H9 (cell line): ENCODE results near the gene ORM2. TPM values are rescaled to one million over a fixed set of nuclear protein-coding genes. Genes with fewer than 3 reads are reported as not detected.

Experiments used
- DNase-seq: peaks from one replicate; pipeline ENCODE4 v3.0.0-alpha.2; 2017
- H2AFZ ChIP-seq: one replicate; pipeline ENCODE4 v1.6.1; 2013; ENCODE audit warnings: mild to moderate bottlenecking, low read length, control low read depth, moderate library complexity
- H2AK5ac ChIP-seq: 2 replicates; pipeline ENCODE4 v1.6.1; 2013; ENCODE audit warnings: low read length, control low read depth, mixed read lengths; ENCODE audit not compliant: insufficient read length
- H2BK120ac ChIP-seq: one replicate; pipeline ENCODE4 v1.6.1; 2013; ENCODE audit warnings: low read depth, mild to moderate bottlenecking, low read length, control low read depth, inconsistent platforms; ENCODE audit not compliant: poor library complexity, severe bottlenecking
- H2BK12ac ChIP-seq: 2 replicates; pipeline ENCODE4 v1.6.1; 2013; ENCODE audit warnings: low read length, control low read depth, mixed read lengths, low read depth; ENCODE audit not compliant: insufficient read length
- H2BK15ac ChIP-seq: 2 replicates; pipeline ENCODE4 v1.6.1; 2013; ENCODE audit warnings: low read depth, low read length, control low read depth
- H2BK20ac ChIP-seq: one replicate; pipeline ENCODE4 v1.6.1; 2013; ENCODE audit warnings: low read depth, mild to moderate bottlenecking, low read length, control low read depth, inconsistent platforms; ENCODE audit not compliant: poor library complexity, severe bottlenecking
- H2BK5ac ChIP-seq: 2 replicates; pipeline ENCODE4 v1.6.1; 2013; ENCODE audit warnings: low read length, control low read depth, mixed read lengths; ENCODE audit not compliant: insufficient read length
- H3K14ac ChIP-seq: 2 replicates; pipeline ENCODE4 v1.6.1; 2013; ENCODE audit warnings: low read length, control low read depth; ENCODE audit not compliant: insufficient read depth
- H3K18ac ChIP-seq: 2 replicates; pipeline ENCODE4 v1.6.1; 2013; ENCODE audit warnings: low read depth, mild to moderate bottlenecking, mixed read lengths, low read length, control low read depth; ENCODE audit not compliant: insufficient read length
- H3K23ac ChIP-seq: 2 replicates; pipeline ENCODE4 v1.6.1; 2013; ENCODE audit warnings: low read length, control low read depth, mixed read lengths, low read depth; ENCODE audit not compliant: insufficient read length
- H3K23me2 ChIP-seq: 2 replicates; pipeline ENCODE4 v1.6.1; 2013; ENCODE audit warnings: low read depth, mild to moderate bottlenecking, mixed read lengths, low read length, control low read depth; ENCODE audit not compliant: insufficient read length, poor library complexity, severe bottlenecking
- H3K27ac ChIP-seq: 2 replicates; pipeline ENCODE4 v1.5.1; 2013; ENCODE audit warnings: low read length, control low read depth, mixed read lengths, low read depth; ENCODE audit not compliant: insufficient read length
- H3K27me3 ChIP-seq: 2 replicates; pipeline ENCODE4 v1.6.1; 2013; ENCODE audit warnings: low read length, control low read depth, inconsistent platforms; ENCODE audit not compliant: insufficient read depth
- H3K4ac ChIP-seq: 2 replicates; pipeline ENCODE4 v1.6.1; 2013; ENCODE audit warnings: low read depth, mild to moderate bottlenecking, control low read depth, inconsistent platforms, low read length, moderate library complexity
- H3K4me1 ChIP-seq: 2 replicates; pipeline ENCODE4 v1.6.1; 2013; ENCODE audit warnings: low read length, control low read depth, inconsistent platforms; ENCODE audit not compliant: insufficient read depth
- H3K4me2 ChIP-seq: 2 replicates; pipeline ENCODE4 v1.6.1; 2013; ENCODE audit warnings: low read length, control low read depth, mixed read lengths; ENCODE audit not compliant: insufficient read length, insufficient read depth
- H3K56ac ChIP-seq: 2 replicates; pipeline ENCODE4 v1.6.1; 2013; ENCODE audit warnings: low read depth, mild to moderate bottlenecking, mixed read lengths, low read length, control low read depth; ENCODE audit not compliant: insufficient read length
- H3K79me1 ChIP-seq: 2 replicates; pipeline ENCODE4 v1.6.1; 2013; ENCODE audit warnings: low read depth, mild to moderate bottlenecking, moderate library complexity, low read length, control low read depth, inconsistent platforms; ENCODE audit not compliant: insufficient read depth, poor library complexity, severe bottlenecking
- H3K79me2 ChIP-seq: 2 replicates; pipeline ENCODE4 v1.6.1; 2013; ENCODE audit warnings: low read length, control low read depth, inconsistent platforms; ENCODE audit not compliant: insufficient read depth
- H3K9ac ChIP-seq: 2 replicates; pipeline ENCODE4 v1.6.1; 2013; ENCODE audit warnings: low read length, control low read depth, mixed read lengths; ENCODE audit not compliant: insufficient read length; ENCODE audit errors: extremely low read depth
- H3K9me3 ChIP-seq: one replicate; pipeline ENCODE4 v1.6.1; 2013; ENCODE audit warnings: low read depth, low read length, inconsistent platforms; ENCODE audit not compliant: control insufficient read depth
- H3T11ph ChIP-seq: one replicate; pipeline ENCODE4 v1.6.1; 2013; ENCODE audit warnings: mild to moderate bottlenecking, low read length, control low read depth, inconsistent platforms
- H4K20me1 ChIP-seq: one replicate; pipeline ENCODE4 v1.6.1; 2013; ENCODE audit not compliant: control insufficient read depth, insufficient read length, insufficient read depth
- H4K5ac ChIP-seq: 2 replicates; pipeline ENCODE4 v1.6.1; 2013; ENCODE audit warnings: low read depth, mild to moderate bottlenecking, mixed read lengths, low read length, control low read depth; ENCODE audit not compliant: insufficient read length
- H4K8ac ChIP-seq: replicated peaks from 2 replicates; pipeline ENCODE4 v1.6.1; 2013; ENCODE audit warnings: low read length, control low read depth, mixed read lengths, low read depth; ENCODE audit not compliant: insufficient read length
- H4K91ac ChIP-seq: 2 replicates; pipeline ENCODE4 v1.6.1; 2013; ENCODE audit warnings: low read depth, mild to moderate bottlenecking, moderate library complexity, mixed read lengths, low read length, control low read depth; ENCODE audit not compliant: insufficient read length
- H3K27ac Mint-ChIP-seq, 3 experiments: 2 replicates in 2 of 3; 3 replicates in 1 of 3; pipeline ENCODE4 v1.8.0; 2020 to 2021; ENCODE audit warnings: mixed read lengths in 3 of 3, mild to moderate bottlenecking in 1 of 3, moderate library complexity in 1 of 3
- H3K27me3 Mint-ChIP-seq: 2 replicates; pipeline ENCODE4 v1.8.0; 2021; ENCODE audit warnings: low read depth, mild to moderate bottlenecking, moderate library complexity, mixed read lengths
- H3K36me3 Mint-ChIP-seq, 3 experiments: 2 replicates in 2 of 3; 3 replicates in 1 of 3; pipeline ENCODE4 v1.8.0; 2020 to 2021; ENCODE audit warnings: low read depth in 3 of 3, mixed read lengths in 3 of 3; ENCODE audit not compliant: insufficient read depth in 1 of 3
- H3K4me1 Mint-ChIP-seq, 2 experiments: 2 replicates each; pipeline ENCODE4 v1.8.0; 2020; ENCODE audit warnings: mixed read lengths in 2 of 2
- H3K4me3 Mint-ChIP-seq, 2 experiments: 2 replicates in 1 of 2; 3 replicates in 1 of 2; pipeline ENCODE4 v1.8.0; 2020 to 2021; ENCODE audit warnings: mild to moderate bottlenecking in 2 of 2, mixed read lengths in 2 of 2, moderate library complexity in 1 of 2
- H3K9me3 Mint-ChIP-seq, 2 experiments: 2 replicates in 1 of 2; 3 replicates in 1 of 2; pipeline ENCODE4 v1.8.0; 2020; ENCODE audit warnings: mild to moderate bottlenecking in 2 of 2, mixed read lengths in 2 of 2, moderate library complexity in 1 of 2
- WGBS: extraction: QIAGEN DNeasy Blood & Tissue Kit; methylation state at CpG from one replicate; pipeline ENCODE4 v1.1.7; 2013; ENCODE audit warnings: missing lambda C conversion rate, low lambda C conversion rate, mixed read lengths; ENCODE audit not compliant: insufficient read length; ENCODE audit errors: extremely low coverage; 5-methylcytosine and 5-hydroxymethylcytosine counted together
- total RNA-seq: library from RNA; stranded (reverse); gene quantifications from 2 replicates; pipeline ENCODE4 v1.2.1, GENCODE V29; 2021
- TF ChIP-seq, protein P1 (sequence below): fragments of 200-600 bp; sonication (generic); conservative IDR thresholded peaks from 3 replicates; pipeline ENCODE4 v1.8.0; 2021; ENCODE audit warnings: antibody characterized with exemption, mild to moderate bottlenecking

Gene ORM2
- total RNA-seq, 1 experiment from 2014 or later, result 1.2 TPM

DNA sequence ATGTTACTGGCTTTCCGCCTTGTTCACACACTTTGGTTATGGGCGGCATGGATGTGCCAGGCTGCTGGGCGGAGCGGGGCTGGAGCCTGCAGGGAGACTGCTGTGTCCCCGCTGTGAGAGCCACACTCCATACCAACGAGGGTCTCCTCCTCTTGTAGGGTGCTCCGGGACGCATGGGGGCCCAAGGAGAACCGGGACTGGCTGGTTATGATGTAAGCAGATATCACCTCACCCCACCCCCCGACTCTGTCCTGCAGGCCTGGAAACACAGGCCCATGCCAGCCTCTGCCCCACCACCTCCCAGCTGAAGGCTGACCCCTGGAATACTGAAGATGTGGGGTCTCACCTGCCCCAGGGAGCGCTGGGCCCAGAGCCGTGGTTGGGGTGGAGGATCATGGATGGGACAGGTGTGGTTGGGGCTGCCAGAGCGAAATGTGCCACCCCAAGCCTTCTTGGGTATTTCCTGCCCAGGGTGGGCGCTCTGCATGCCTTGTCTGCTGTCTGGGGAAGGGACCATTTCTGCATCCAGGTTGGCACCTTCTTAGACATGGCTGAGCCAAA is 46.0 kb upstream of the ORM2 start:
- H2BK12ac ChIP-seq, result no peak overlapping the region
- H3K56ac ChIP-seq, result no peak overlapping the region
- peaks cover 0 to 4% (median 2%) of the 10 kb centered on the region in 3 experiments; a peak in 1 of 7 replicates for H3K36me3 Mint-ChIP-seq
- H3K79me1 ChIP-seq, result no peaks in the 10 kb centered on the region
- peak; percentile 17 for DNase-seq
- no peaks in the 10 kb centered on the region for H3K23me2 ChIP-seq
- peak overlapping the region in 1 of 3 experiments; percentile 8; a peak in 1 of 7 replicates for H3K27ac Mint-ChIP-seq
- no peak overlapping the region for H2BK15ac ChIP-seq
- H3K27ac ChIP-seq, result no peak overlapping the region
- H3K23ac ChIP-seq, result no peak overlapping the region
- no peak overlapping the region for H3K4ac ChIP-seq
- H2AFZ ChIP-seq, result no peak overlapping the region
- no peaks in the 10 kb centered on the region for H3K79me2 ChIP-seq
- H3T11ph ChIP-seq, result no peak overlapping the region
- no peaks in the 10 kb centered on the region for H3K27me3 ChIP-seq
- TF ChIP-seq, protein P1, sequence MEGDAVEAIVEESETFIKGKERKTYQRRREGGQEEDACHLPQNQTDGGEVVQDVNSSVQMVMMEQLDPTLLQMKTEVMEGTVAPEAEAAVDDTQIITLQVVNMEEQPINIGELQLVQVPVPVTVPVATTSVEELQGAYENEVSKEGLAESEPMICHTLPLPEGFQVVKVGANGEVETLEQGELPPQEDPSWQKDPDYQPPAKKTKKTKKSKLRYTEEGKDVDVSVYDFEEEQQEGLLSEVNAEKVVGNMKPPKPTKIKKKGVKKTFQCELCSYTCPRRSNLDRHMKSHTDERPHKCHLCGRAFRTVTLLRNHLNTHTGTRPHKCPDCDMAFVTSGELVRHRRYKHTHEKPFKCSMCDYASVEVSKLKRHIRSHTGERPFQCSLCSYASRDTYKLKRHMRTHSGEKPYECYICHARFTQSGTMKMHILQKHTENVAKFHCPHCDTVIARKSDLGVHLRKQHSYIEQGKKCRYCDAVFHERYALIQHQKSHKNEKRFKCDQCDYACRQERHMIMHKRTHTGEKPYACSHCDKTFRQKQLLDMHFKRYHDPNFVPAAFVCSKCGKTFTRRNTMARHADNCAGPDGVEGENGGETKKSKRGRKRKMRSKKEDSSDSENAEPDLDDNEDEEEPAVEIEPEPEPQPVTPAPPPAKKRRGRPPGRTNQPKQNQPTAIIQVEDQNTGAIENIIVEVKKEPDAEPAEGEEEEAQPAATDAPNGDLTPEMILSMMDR, result no peak
- no peak overlapping the region for H2BK20ac ChIP-seq
- no peaks in the 10 kb centered on the region for H3K9me3 ChIP-seq
- H3K14ac ChIP-seq, result no peak overlapping the region
- no peak overlapping the region for H3K4me3 Mint-ChIP-seq
- H4K8ac ChIP-seq, result no peak overlapping the region
- H3K4me1 ChIP-seq, result 0 out of 2 replicates have a peak, but pooled peaks cover 3% of the 10 kb centered on the region
- no peaks in the 10 kb centered on the region; a peak in 1 of 5 replicates for H3K9me3 Mint-ChIP-seq
- no peak overlapping the region for H4K5ac ChIP-seq
- H3K4me1 Mint-ChIP-seq, result peaks cover 11 to 25% of the 10 kb centered on the region in 2 experiments
- H2BK120ac ChIP-seq, result no peak overlapping the region
- H3K4me2 ChIP-seq, result no peak overlapping the region
- no peaks in the 10 kb centered on the region; the same call in 1 of the 2 replicates for H3K27me3 Mint-ChIP-seq
- no peak overlapping the region for H2AK5ac ChIP-seq
- no peak overlapping the region for H4K91ac ChIP-seq
- H3K9ac ChIP-seq, result no peak overlapping the region
- no peak overlapping the region for H3K18ac ChIP-seq
- no peaks in the 10 kb centered on the region for H4K20me1 ChIP-seq
- no CpG with 5 or more reads among the region's 14 CpGs for whole genome bisulfite sequencing
- H2BK5ac ChIP-seq, result no peak overlapping the region
